ENCODE results near the gene GPT2.

DNA sequence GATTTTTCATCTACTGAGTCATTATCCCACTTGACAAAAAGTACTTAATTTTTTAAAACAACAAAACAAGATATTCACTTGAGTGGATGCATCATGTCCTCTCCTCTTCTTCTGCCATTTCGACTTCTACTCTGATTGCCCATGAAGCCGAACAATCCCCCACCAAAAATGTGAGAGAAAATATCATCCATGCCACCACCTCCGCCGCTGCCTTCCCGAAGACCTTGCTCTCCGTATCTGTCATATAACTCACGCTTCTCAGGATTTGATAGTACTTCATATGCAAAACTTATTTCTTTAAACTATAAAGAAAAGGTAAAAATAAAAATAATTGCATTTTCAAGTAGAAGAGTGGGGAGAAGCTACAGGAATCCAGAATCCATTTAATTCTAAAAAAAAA, 87.1 kb downstream of the GPT2 start:
- TF ChIP-seq, protein P1, sequence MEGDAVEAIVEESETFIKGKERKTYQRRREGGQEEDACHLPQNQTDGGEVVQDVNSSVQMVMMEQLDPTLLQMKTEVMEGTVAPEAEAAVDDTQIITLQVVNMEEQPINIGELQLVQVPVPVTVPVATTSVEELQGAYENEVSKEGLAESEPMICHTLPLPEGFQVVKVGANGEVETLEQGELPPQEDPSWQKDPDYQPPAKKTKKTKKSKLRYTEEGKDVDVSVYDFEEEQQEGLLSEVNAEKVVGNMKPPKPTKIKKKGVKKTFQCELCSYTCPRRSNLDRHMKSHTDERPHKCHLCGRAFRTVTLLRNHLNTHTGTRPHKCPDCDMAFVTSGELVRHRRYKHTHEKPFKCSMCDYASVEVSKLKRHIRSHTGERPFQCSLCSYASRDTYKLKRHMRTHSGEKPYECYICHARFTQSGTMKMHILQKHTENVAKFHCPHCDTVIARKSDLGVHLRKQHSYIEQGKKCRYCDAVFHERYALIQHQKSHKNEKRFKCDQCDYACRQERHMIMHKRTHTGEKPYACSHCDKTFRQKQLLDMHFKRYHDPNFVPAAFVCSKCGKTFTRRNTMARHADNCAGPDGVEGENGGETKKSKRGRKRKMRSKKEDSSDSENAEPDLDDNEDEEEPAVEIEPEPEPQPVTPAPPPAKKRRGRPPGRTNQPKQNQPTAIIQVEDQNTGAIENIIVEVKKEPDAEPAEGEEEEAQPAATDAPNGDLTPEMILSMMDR (IDR thresholded peaks at IDR 0.05; ENCODE audit: low read depth, low read length, poor library complexity, severe bottlenecking): no peak
- no peak for TF ChIP-seq EZH2phosphoT487 (IDR thresholded peaks at IDR 0.05; ENCODE audit: borderline replicate concordance, low read length)

Data from DOHH2 (cell line).